ENCODE measurements around the gene GTF2I. TPM values are rescaled to one million over a fixed set of nuclear protein-coding genes. Genes with fewer than 3 reads are reported as not detected.

Gene GTF2I
- total and polyA plus RNA-seq, 2 experiments from 2014 or later, result 204 to 219 TPM

DNA sequence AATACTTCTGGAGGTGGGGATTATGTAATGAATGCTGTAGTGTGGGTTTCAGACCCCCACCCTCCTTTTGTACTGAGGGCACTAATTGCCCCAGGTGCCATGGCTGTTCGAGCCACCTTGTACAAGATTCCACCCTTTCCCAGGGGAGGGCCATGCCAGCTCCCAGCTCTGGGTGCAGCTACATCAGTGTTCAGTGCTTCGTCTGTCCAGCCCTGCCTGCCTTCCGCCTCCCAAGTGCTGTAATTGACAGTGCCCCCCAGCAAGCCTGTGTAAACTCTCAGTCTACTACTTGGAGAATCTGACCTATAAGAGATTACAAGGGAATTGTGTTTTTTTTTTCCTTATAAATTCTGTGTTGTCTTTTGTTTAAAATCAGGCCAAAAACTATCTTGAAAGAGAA is 33.0 kb downstream of the GTF2I start:
- H3F3A ChIP-seq (replicated peaks; ENCODE audit: low read depth), result 0 out of 2 replicates have a peak, but pooled peaks cover 3% of the 10 kb centered on the region
- Mint-ChIP-seq H3K4me3 (no peak overlapping the region), H3K4me1 (peaks cover 5% of the 10 kb centered on the region; the same call in 2 of the 3 replicates), H3K27ac (0 out of 2 replicates have a peak overlapping the region, but pooled peaks have one; percentile 20), H3K27me3 (ENCODE audit: insufficient read depth, low read depth, poor library complexity) (peaks cover 1% of the 10 kb centered on the region), H3K9me3 (peaks cover 3% of the 10 kb centered on the region; the same call in 2 of the 3 replicates), H3K36me3 (ENCODE audit: low read depth) (peaks cover 74% of the 10 kb centered on the region)
- H3K27me3 ChIP-seq (ENCODE audit: insufficient read depth), result no peaks in the 10 kb centered on the region
- no peak overlapping the region for H3K4me3 ChIP-seq
- no peak overlapping the region for H2AFZ ChIP-seq
- H3K4me1 ChIP-seq (ENCODE audit: insufficient read depth), result 0 out of 2 replicates have a peak, but pooled peaks cover 4% of the 10 kb centered on the region
- H3K36me3 ChIP-seq (ENCODE audit: insufficient read depth), result peaks cover 46% of the 10 kb centered on the region
- H3K27ac ChIP-seq (ENCODE audit: low read depth), result no peak overlapping the region
- no peak for DNase-seq (ENCODE audit: low spot score)
- ATAC-seq, result no peak
- no peaks in the 10 kb centered on the region for H3K9me2 ChIP-seq (ENCODE audit: insufficient read depth)
- H3K4me2 ChIP-seq, result no peak overlapping the region
- peaks cover 88% of the 10 kb centered on the region for H3K79me2 ChIP-seq (replicated peaks; ENCODE audit: insufficient read depth)
- peaks cover 22% of the 10 kb centered on the region for H4K20me1 ChIP-seq (replicated peaks; ENCODE audit: insufficient read depth)
- TF ChIP-seq JUNB (IDR thresholded peaks at IDR 0.05; ENCODE audit: unreplicated experiment) (no peak), EZH2 (IDR thresholded peaks at IDR 0.05; ENCODE audit: low read depth, unreplicated experiment) (no peak), EZH2phosphoT487 (IDR thresholded peaks at IDR 0.05; ENCODE audit: unreplicated experiment) (no peak), POLR2AphosphoS5 (IDR thresholded peaks at IDR 0.05; ENCODE audit: low read depth) (no peak), NANOG (IDR thresholded peaks at IDR 0.05; ENCODE audit: borderline replicate concordance) (no peak), CREB1 (CRISPR knock-in tag; IDR thresholded peaks at IDR 0.05; ENCODE audit: low read depth) (no peak), STAT1 (IDR thresholded peaks at IDR 0.05; ENCODE audit: unreplicated experiment) (no peak), ZNF114 (CRISPR knock-in tag; IDR thresholded peaks at IDR 0.05) (no peak), ZNF331 (CRISPR knock-in tag; IDR thresholded peaks at IDR 0.05; ENCODE audit: low read depth) (no peak)
- TF ChIP-seq, protein P1, sequence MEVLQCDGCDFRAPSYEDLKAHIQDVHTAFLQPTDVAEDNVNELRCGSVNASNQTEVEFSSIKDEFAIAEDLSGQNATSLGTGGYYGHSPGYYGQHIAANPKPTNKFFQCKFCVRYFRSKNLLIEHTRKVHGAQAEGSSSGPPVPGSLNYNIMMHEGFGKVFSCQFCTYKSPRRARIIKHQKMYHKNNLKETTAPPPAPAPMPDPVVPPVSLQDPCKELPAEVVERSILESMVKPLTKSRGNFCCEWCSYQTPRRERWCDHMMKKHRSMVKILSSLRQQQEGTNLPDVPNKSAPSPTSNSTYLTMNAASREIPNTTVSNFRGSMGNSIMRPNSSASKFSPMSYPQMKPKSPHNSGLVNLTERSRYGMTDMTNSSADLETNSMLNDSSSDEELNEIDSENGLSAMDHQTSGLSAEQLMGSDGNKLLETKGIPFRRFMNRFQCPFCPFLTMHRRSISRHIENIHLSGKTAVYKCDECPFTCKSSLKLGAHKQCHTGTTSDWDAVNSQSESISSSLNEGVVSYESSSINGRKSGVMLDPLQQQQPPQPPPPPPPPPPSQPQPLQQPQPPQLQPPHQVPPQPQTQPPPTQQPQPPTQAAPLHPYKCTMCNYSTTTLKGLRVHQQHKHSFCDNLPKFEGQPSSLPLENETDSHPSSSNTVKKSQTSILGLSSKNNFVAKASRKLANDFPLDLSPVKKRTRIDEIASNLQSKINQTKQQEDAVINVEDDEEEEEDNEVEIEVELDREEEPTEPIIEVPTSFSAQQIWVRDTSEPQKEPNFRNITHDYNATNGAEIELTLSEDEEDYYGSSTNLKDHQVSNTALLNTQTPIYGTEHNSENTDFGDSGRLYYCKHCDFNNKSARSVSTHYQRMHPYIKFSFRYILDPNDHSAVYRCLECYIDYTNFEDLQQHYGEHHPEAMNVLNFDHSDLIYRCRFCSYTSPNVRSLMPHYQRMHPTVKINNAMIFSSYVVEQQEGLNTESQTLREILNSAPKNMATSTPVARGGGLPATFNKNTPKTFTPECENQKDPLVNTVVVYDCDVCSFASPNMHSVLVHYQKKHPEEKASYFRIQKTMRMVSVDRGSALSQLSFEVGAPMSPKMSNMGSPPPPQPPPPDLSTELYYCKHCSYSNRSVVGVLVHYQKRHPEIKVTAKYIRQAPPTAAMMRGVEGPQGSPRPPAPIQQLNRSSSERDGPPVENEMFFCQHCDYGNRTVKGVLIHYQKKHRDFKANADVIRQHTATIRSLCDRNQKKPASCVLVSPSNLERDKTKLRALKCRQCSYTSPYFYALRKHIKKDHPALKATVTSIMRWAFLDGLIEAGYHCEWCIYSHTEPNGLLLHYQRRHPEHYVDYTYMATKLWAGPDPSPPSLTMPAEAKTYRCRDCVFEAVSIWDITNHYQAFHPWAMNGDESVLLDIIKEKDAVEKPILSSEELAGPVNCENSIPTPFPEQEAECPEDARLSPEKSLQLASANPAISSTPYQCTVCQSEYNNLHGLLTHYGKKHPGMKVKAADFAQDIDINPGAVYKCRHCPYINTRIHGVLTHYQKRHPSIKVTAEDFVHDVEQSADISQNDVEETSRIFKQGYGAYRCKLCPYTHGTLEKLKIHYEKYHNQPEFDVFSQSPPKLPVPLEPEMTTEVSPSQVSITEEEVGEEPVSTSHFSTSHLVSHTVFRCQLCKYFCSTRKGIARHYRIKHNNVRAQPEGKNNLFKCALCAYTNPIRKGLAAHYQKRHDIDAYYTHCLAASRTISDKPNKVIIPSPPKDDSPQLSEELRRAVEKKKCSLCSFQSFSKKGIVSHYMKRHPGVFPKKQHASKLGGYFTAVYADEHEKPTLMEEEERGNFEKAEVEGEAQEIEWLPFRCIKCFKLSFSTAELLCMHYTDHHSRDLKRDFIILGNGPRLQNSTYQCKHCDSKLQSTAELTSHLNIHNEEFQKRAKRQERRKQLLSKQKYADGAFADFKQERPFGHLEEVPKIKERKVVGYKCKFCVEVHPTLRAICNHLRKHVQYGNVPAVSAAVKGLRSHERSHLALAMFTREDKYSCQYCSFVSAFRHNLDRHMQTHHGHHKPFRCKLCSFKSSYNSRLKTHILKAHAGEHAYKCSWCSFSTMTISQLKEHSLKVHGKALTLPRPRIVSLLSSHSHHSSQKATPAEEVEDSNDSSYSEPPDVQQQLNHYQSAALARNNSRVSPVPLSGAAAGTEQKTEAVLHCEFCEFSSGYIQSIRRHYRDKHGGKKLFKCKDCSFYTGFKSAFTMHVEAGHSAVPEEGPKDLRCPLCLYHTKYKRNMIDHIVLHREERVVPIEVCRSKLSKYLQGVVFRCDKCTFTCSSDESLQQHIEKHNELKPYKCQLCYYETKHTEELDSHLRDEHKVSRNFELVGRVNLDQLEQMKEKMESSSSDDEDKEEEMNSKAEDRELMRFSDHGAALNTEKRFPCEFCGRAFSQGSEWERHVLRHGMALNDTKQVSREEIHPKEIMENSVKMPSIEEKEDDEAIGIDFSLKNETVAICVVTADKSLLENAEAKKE (CRISPR knock-in tag; IDR thresholded peaks at IDR 0.05), result no peak
- TF ChIP-seq, protein P2, sequence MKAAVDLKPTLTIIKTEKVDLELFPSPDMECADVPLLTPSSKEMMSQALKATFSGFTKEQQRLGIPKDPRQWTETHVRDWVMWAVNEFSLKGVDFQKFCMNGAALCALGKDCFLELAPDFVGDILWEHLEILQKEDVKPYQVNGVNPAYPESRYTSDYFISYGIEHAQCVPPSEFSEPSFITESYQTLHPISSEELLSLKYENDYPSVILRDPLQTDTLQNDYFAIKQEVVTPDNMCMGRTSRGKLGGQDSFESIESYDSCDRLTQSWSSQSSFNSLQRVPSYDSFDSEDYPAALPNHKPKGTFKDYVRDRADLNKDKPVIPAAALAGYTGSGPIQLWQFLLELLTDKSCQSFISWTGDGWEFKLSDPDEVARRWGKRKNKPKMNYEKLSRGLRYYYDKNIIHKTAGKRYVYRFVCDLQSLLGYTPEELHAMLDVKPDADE (IDR thresholded peaks at IDR 0.05), result no peak
- TF ChIP-seq, protein P3, sequence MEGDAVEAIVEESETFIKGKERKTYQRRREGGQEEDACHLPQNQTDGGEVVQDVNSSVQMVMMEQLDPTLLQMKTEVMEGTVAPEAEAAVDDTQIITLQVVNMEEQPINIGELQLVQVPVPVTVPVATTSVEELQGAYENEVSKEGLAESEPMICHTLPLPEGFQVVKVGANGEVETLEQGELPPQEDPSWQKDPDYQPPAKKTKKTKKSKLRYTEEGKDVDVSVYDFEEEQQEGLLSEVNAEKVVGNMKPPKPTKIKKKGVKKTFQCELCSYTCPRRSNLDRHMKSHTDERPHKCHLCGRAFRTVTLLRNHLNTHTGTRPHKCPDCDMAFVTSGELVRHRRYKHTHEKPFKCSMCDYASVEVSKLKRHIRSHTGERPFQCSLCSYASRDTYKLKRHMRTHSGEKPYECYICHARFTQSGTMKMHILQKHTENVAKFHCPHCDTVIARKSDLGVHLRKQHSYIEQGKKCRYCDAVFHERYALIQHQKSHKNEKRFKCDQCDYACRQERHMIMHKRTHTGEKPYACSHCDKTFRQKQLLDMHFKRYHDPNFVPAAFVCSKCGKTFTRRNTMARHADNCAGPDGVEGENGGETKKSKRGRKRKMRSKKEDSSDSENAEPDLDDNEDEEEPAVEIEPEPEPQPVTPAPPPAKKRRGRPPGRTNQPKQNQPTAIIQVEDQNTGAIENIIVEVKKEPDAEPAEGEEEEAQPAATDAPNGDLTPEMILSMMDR (conservative IDR thresholded peaks at IDR 0.05; ENCODE audit: low read depth in 2 of 2), result no peak
- TF ChIP-seq, protein P4, sequence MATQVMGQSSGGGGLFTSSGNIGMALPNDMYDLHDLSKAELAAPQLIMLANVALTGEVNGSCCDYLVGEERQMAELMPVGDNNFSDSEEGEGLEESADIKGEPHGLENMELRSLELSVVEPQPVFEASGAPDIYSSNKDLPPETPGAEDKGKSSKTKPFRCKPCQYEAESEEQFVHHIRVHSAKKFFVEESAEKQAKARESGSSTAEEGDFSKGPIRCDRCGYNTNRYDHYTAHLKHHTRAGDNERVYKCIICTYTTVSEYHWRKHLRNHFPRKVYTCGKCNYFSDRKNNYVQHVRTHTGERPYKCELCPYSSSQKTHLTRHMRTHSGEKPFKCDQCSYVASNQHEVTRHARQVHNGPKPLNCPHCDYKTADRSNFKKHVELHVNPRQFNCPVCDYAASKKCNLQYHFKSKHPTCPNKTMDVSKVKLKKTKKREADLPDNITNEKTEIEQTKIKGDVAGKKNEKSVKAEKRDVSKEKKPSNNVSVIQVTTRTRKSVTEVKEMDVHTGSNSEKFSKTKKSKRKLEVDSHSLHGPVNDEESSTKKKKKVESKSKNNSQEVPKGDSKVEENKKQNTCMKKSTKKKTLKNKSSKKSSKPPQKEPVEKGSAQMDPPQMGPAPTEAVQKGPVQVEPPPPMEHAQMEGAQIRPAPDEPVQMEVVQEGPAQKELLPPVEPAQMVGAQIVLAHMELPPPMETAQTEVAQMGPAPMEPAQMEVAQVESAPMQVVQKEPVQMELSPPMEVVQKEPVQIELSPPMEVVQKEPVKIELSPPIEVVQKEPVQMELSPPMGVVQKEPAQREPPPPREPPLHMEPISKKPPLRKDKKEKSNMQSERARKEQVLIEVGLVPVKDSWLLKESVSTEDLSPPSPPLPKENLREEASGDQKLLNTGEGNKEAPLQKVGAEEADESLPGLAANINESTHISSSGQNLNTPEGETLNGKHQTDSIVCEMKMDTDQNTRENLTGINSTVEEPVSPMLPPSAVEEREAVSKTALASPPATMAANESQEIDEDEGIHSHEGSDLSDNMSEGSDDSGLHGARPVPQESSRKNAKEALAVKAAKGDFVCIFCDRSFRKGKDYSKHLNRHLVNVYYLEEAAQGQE (IDR thresholded peaks at IDR 0.05; ENCODE audit: unreplicated experiment), result no peak
